HG03520 (cell line): Measurements from ENCODE around the gene SLC24A2.
"Not testable (repeated sequence)": the region's sequence is repeated elsewhere in the genome, so short reads cannot be mapped to it uniquely, and the experiment has no call there.

Experiments used
- ATAC-seq: cut with Tn5 transposase; IDR thresholded peaks from one replicate; pipeline ENCODE4 v1.9.1; 2021; ENCODE audit warnings: mild to moderate bottlenecking, moderate library complexity; ENCODE audit not compliant: unreplicated experiment

Gene SLC24A2

GRCh38 chr9:19788614-19789271 lies at the start of gene SLC24A2:
Gene SLC24A2 (minus strand): TSS chr9:19789037.
- ATAC-seq, result no peak

GRCh38 chr9:19833331-19833730 lies 44.5 kb upstream of the SLC24A2 start:
- not testable (repeated sequence) for ATAC-seq

GRCh38 chr9:19830796-19831195 lies 42.0 kb upstream of the SLC24A2 start:
- ATAC-seq, result no peak

GRCh38 chr9:19828576-19829109 lies 39.8 kb upstream of the SLC24A2 start:
- ATAC-seq, result no peak

- no peak for ATAC-seq
These were observed 27.9 kb upstream of the SLC24A2 start for GRCh38 chr9:19816769-19817168.

- ATAC-seq, result no peak
These were observed 23.4 kb upstream of the SLC24A2 start for GRCh38 chr9:19812194-19812593.

- ATAC-seq, result no peak
These were observed 20.8 kb upstream of the SLC24A2 start for GRCh38 chr9:19809422-19810269.

- no peak for ATAC-seq
These were observed 18.5 kb upstream of the SLC24A2 start for GRCh38 chr9:19807182-19807892.

- ATAC-seq, result no peak
These were observed 15.6 kb upstream of the SLC24A2 start for GRCh38 chr9:19804431-19804830.

- no peak for ATAC-seq
These were observed 12.0 kb upstream of the SLC24A2 start for GRCh38 chr9:19800884-19801283.

- no peak for ATAC-seq
These were observed 10.9 kb upstream of the SLC24A2 start for GRCh38 chr9:19799784-19800183.

GRCh38 chr9:19788152-19788551 lies 685 bp downstream of the SLC24A2 start:
- no peak for ATAC-seq

GRCh38 chr9:19787672-19788071 lies 1.2 kb downstream of the SLC24A2 start:
- no peak for ATAC-seq

- ATAC-seq, result no peak
These were observed 3.6 kb downstream of the SLC24A2 start for GRCh38 chr9:19785230-19785629.

- no peak for ATAC-seq
These were observed 4.7 kb downstream of the SLC24A2 start for GRCh38 chr9:19784136-19784535.

- no peak for ATAC-seq
These were observed 5.3 kb downstream of the SLC24A2 start for GRCh38 chr9:19783500-19783899.

GRCh38 chr9:19782005-19782404 lies 6.8 kb downstream of the SLC24A2 start:
- ATAC-seq, result no peak

GRCh38 chr9:19781240-19781639 lies 7.6 kb downstream of the SLC24A2 start:
- ATAC-seq, result no peak

- no peak for ATAC-seq
These were observed 17.4 kb downstream of the SLC24A2 start for GRCh38 chr9:19771446-19771845.

GRCh38 chr9:19770973-19771372 lies 17.9 kb downstream of the SLC24A2 start:
- ATAC-seq, result no peak

- no peak for ATAC-seq
These were observed 19.6 kb downstream of the SLC24A2 start for GRCh38 chr9:19769213-19769612.
